NCI-H187 (cell line): Measurements from ENCODE around the gene SDK1.
"Not testable (repeated sequence)": the region's sequence is repeated elsewhere in the genome, so short reads cannot be mapped to it uniquely, and the experiment has no call there.

Experiments
- DNase-seq, 2 experiments: peaks; one replicate each; lab custom pipeline; 2025; lab: John Stamatoyannopoulos, UW

SDK1 gene

DNA sequence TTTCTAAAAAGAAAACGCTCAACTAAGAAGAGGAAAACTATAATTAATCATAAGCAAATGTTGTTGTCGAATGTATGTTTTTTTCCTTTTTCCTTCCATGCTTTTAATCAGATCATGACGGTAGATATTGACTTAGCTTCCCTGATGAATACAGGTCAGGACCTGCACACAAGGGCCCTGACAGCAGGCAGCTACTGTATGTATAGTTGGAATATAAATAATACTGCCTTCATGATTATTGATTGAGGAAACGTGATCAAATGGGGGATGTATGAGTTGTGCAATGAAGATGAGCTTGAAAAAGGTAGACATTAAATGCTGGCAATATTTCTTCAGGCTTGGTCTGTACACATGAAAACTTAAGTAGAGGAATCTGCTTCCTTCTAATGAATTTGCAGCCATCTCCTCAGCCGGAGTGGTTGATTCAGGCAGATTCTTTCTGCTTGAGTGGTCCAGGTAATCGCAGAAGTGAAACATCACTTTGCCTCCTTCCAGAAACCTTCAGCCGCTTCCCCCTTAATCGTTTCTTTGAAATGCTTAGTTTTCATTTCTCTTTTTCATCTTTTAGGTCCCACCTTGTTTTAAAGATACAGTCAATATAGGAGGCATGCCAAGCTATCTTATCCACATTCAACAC, 656.5 kb downstream of the SDK1 start:
- no peak for DNase-seq

- DNase-seq, result no peak
Measured at GRCh38 chr7:3958109-3958483, 657.0 kb downstream of the SDK1 start.

GRCh38 chr7:3959364-3959763, 658.3 kb downstream of the SDK1 start:
- no peak for DNase-seq

DNA sequence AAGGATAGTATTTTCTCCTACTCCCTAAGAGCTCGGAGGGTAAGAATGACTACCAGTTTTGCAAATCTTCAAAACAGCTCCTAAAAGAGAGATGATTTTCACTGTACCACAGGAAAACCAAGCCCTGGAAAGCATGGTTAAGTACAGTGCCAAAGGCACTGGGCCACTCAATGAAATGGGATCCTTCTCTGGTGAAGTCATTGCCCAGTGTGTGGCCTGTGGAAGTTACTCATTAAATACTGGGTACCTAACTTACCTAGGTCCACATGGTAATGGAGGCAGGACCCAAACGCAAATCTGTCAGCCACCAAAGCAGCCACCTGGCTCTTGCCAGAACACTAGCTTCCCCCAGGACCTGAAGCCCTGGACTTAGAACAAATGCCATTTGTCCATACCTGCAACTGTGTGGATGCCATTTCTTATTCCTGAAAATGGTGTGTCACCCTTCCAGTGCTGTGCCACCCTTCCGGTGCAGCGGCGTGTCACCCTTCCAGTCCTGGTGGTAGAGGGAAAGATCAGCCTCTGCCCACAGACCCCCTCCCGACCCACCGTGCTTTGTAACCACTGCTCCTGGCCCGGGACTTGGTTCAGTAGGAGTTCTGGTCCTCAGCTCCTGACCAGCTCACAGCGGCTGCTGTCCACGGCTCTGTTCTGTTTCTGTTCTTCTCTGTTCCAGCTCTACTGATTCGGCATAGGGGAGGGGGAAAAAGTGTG, 659.2 kb downstream of the SDK1 start:
- DNase-seq, result no peak

DNA sequence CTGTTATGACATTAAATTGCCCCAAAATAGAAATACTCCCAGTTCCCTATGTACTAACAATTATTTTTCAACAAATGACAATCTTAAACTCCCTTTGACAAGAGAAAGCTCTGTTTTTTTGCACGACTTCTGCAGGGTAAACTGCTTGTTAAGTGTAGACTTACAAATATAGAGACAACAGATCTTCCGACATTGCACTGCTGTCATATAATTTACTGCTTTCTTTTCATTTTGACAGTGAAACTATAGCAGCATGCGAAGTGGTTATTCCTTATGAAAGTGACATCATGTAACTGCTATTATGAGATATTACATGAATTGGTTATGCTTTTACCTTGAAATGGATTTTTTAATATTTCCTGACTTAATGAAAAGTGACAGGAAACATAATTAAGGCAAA, 659.9 kb downstream of the SDK1 start:
- DNase-seq, result no peak

GRCh38 chr7:3961857-3962503, 660.9 kb downstream of the SDK1 start:
- DNase-seq, result no peak

DNA sequence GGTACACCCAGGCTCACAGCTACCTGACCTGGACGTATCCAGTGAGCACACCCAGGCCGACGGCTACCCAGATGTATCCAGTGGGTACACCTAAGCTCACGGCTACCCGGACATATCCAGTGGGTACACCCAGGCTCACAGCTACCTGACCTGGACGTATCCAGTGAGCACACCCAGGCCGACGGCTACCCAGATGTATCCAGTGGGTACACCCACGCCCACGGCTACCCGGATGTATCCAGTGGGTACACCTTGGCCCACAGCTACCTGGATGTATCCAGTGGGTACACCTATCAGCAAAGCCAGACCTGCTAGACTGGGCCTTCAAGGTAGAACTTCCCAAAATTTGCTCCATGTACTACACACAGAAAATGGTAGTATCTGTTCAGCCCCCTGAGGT, 662.7 kb downstream of the SDK1 start:
- DNase-seq, result not testable (repeated sequence)

- no peak for DNase-seq
Measured at GRCh38 chr7:3964980-3965606, 664.0 kb downstream of the SDK1 start.

- DNase-seq, result no peak
Measured at GRCh38 chr7:3965794-3966395, 664.8 kb downstream of the SDK1 start.

GRCh38 chr7:3968234-3968633, 667.2 kb downstream of the SDK1 start:
- no peak for DNase-seq

DNA sequence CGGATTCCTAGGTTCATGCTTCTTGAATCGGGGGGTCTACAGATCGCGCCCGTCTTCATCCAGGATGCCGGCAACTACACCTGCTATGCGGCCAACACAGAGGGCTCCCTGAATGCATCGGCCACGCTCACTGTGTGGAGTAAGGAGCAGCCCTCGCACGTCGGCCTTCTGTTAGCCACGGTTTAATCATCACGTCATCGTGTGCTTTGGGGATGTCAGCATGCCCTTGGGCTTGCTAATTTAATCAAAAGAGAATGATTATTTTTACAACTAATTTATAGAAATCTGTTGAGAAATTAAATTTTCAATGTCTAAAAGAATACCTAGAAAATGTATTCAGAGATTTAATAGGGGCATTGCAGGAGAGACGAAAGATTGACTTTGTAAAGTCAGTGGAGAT, 668.2 kb downstream of the SDK1 start:
- no peak for DNase-seq

DNA sequence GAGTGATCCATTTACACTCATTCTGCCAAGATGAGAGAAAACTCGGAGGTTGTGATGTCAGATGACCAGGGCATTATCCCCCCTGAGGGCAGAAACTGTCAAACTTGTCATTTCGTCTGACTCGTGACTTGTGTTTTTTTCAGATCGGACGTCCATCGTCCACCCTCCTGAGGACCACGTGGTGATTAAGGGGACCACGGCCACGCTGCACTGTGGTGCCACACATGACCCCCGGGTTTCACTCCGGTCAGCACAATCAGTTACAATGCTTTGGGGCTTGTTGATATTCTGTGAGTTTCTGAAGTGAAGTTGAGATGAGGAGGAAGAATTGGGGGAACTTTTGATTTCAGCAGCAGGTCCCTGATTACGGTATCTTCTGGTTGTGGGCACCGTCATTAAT, 670.3 kb downstream of the SDK1 start:
- no peak for DNase-seq

DNA sequence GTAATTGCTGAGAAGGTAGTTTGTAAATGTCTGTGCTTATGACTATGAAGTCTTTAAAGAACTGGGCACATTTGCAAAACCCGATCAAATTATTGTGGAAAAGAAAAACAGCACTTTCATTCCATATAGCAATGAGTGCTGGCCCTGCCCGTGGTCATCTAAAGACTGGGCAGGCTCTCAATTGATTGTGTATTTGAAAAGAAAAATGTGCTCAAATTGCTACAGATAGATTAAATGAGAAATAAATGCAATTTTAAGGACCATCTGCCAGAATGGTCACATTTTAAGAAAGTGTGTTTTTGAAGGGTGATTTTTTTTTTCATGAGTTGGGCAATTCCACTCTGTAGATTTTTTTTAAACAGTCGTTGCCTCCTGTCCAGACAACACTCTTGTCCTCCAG, 672.2 kb downstream of the SDK1 start:
- DNase-seq, result no peak

GRCh38 chr7:3974329-3974728, 673.3 kb downstream of the SDK1 start:
- DNase-seq, result no peak

DNA sequence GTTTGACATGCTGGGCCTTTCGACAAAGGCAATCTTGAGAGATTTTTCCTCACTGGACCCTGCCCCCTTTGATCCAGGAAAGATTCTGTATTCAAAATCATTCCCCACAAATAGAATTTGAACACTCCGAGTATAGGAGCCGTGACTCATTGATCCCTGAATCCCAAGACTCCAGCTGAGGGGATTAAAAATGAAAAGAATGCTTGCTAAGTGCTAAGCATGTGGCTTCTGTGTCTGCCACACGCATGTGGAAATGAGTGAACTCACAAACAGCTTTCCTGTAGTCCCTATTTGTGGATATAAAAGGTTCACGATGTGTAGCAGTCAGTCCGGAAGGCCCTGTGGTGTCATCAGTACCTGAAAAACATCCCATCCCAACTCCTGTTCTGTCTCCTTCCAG, 674.3 kb downstream of the SDK1 start:
- no peak for DNase-seq

- no peak for DNase-seq
Measured at GRCh38 chr7:3977391-3977790, 676.3 kb downstream of the SDK1 start.

DNA sequence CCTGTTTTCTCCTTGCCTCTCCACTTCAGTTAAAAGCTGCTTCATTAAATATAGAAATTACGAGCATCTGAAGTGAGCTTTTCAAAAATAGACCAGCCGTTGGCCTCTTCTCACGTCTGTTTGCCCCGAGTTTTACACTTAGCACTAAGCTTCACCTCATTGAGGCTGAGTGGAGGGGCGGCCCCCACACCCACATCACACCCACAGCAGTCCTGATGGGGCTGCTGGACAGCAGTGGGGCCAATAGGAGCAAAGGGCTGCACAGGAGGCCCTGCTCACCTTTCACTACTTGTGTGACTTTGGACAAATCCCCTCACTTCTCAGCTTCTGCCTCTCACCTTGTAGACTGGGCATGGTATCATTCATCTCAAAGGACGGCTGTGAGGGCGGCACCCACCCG, 677.8 kb downstream of the SDK1 start:
- peak; percentile 42 to 64 for DNase-seq

GRCh38 chr7:3979611-3980299, 678.7 kb downstream of the SDK1 start:
- no peak for DNase-seq

- no peak for DNase-seq
Measured at GRCh38 chr7:3980300-3980643, 679.2 kb downstream of the SDK1 start.

DNA sequence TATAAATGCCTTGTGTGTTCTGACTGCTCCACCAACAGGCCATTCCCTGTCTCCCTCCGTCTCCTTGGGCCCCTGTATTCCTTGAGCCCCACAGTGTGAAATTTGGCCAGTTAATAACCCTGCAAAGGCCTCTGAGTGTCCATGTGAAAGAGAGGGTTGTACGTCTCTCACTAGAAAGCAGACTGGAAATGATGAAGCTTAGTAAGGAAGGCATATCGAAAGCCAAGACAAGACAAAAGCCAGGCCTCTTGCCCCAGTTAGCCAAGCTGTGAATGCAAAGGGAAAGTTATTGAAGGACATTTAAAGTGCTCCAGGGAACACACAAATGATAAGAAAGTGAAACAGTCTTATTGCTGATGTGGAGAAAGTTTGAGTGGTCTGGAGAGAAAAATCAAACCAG, 680.2 kb downstream of the SDK1 start:
- no peak for DNase-seq

DNA sequence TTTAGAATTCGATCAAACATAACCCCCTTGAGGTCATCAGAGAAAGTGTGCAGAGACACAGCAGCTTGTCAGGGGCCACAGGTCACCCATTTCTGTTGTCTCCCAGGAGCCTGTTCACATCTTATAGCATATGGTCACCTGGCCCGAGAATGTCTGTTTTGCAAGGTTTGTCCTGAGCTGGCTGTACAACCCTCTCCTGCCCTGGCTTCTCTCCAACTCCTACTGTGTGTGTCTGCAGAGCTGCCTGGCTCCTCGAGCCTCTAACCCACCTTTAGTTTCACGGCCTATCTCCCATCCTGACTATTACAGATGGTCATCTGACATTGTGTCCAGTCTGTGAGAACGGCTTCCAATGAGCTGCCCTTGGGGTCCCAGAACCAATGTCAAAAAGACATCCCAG, 683.4 kb downstream of the SDK1 start:
- no peak for DNase-seq

DNA sequence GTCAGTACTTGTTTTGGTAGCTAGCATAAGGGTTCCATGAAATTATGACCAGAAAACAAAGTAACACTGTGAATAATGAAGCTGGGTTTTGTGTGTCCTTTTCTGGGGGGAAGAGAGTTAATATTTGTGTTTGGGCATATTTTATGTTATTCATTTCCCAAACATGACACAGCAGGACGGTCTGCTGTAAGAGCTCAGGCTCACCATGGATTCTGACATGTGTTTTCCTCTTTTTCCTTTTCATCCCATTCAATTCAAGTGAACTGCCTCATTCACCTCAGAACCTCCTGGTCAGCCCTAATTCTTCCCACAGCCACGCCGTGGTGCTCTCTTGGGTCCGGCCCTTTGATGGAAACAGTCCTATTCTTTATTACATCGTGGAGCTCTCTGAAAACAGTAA, 685.9 kb downstream of the SDK1 start:
- no peak for DNase-seq
